Bronchial epithelial cell (primary cell): ENCODE measurements around the gene MAPKAPK2. TPM values are rescaled to one million over a fixed set of nuclear protein-coding genes. Genes with fewer than 3 reads are reported as not detected.

Experiments
- DNase-seq: peaks from one replicate; pipeline ENCODE4 v3.0.0-alpha.2; 2010; ENCODE audit warnings: low read depth
- FAIRE-seq: peaks from 2 replicates; lab custom pipeline; 2011; peaks lifted over from hg19 to GRCh38; lab: Jason Lieb, UNC
- H3K27me3 ChIP-seq: 2 replicates; pipeline ENCODE4 v1.5.1; 2011; ENCODE audit warnings: low read length; ENCODE audit not compliant: control insufficient read depth, insufficient read depth
- H3K36me3 ChIP-seq: 2 replicates; pipeline ENCODE4 v1.5.1; 2011; ENCODE audit warnings: low read length; ENCODE audit not compliant: control insufficient read depth, insufficient read depth
- H3K4me3 ChIP-seq: 2 replicates; pipeline ENCODE4 v1.5.1; 2011; ENCODE audit warnings: mild to moderate bottlenecking, low read depth, low read length, control low read depth
- CTCF ChIP-seq: IDR thresholded peaks from 2 replicates; pipeline ENCODE4 v1.5.1; 2011; ENCODE audit warnings: mild to moderate bottlenecking, moderate library complexity, low read length, control low read depth, inconsistent platforms; ENCODE audit not compliant: insufficient read depth, severe bottlenecking
- total RNA-seq: library from RNA; depleted of rRNA; stranded (reverse); fragments of >200 nt; gene quantifications from 2 replicates; pipeline ENCODE4 v1.2.1, GENCODE V29; 2014

The MAPKAPK2 gene
- total RNA-seq, 1 donor from 2014 or later, result 23.2 TPM

- Histone ChIP-seq H3K36me3 (peaks cover 38% of the 10 kb centered on the region), H3K27me3 (no peaks in the 10 kb centered on the region), H3K4me3 (no peak overlapping the region)
- FAIRE-seq (no peak), DNase-seq (no peak)
- no peak for TF ChIP-seq CTCF
These were observed 47.8 kb downstream of the MAPKAPK2 start for GRCh38 chr1:206732508-206732907.

- Histone ChIP-seq H3K4me3 (no peak overlapping the region), H3K27me3 (no peaks in the 10 kb centered on the region), H3K36me3 (peaks cover 38% of the 10 kb centered on the region)
- FAIRE-seq (no peak), DNase-seq (no peak)
- no peak for TF ChIP-seq CTCF
These were observed 48.3 kb downstream of the MAPKAPK2 start for GRCh38 chr1:206732992-206733391.

- Histone ChIP-seq H3K27me3 (no peaks in the 10 kb centered on the region), H3K36me3 (peaks cover 28% of the 10 kb centered on the region), H3K4me3 (no peak overlapping the region)
- peak; percentile 83 for TF ChIP-seq CTCF
- DNase-seq (peak; percentile 39), FAIRE-seq (no peak)
These were observed 49.9 kb downstream of the MAPKAPK2 start for GRCh38 chr1:206734499-206735142.

GRCh38 chr1:206735553-206736031 lies 50.9 kb downstream of the MAPKAPK2 start:
- no peak for TF ChIP-seq CTCF
- Histone ChIP-seq H3K4me3 (no peak overlapping the region), H3K27me3 (no peaks in the 10 kb centered on the region), H3K36me3 (peaks cover 22% of the 10 kb centered on the region)
- FAIRE-seq (no peak), DNase-seq (no peak)

- DNase-seq (no peak), FAIRE-seq (no peak)
- TF ChIP-seq CTCF, result no peak
- no peak overlapping the region for H3K4me3 ChIP-seq
- no peaks in the 10 kb centered on the region for H3K27me3 ChIP-seq
- peaks cover 9% of the 10 kb centered on the region for H3K36me3 ChIP-seq
These were observed 52.4 kb downstream of the MAPKAPK2 start for GRCh38 chr1:206736878-206737728.
